Activated naive CD8-positive, alpha-beta T cell treated with anti-CD3 and anti-CD28 coated beads, Interleukin-2, amount 50 U/mL, for 24 hours (primary cell): Measurements from ENCODE around the gene CAB39L.

Source experiments
- ATAC-seq: fragments of 150-1000 bp; cut with Tn5 transposase; one replicate; pipeline ENCODE4 v1.10.0; 2021
- DNase-seq: peaks from one replicate; pipeline ENCODE4 v3.0.0; 2021
- H3K27ac Mint-ChIP-seq: one replicate; pipeline ENCODE4 v1.8.0; 2021; ENCODE audit warnings: mild to moderate bottlenecking, mixed read lengths
- H3K27me3 Mint-ChIP-seq: one replicate; pipeline ENCODE4 v1.8.0; 2021; ENCODE audit warnings: mixed read lengths
- H3K36me3 Mint-ChIP-seq: one replicate; pipeline ENCODE4 v1.8.0; 2021; ENCODE audit warnings: low read depth, mixed read lengths
- H3K4me1 Mint-ChIP-seq: one replicate; pipeline ENCODE4 v1.8.0; 2021; ENCODE audit warnings: mixed read lengths
- H3K4me3 Mint-ChIP-seq: one replicate; pipeline ENCODE4 v1.8.0; 2021; ENCODE audit warnings: mild to moderate bottlenecking, moderate library complexity, mixed read lengths
- H3K9me3 Mint-ChIP-seq: one replicate; pipeline ENCODE4 v1.8.0; 2021; ENCODE audit warnings: mixed read lengths

Gene CAB39L

DNA sequence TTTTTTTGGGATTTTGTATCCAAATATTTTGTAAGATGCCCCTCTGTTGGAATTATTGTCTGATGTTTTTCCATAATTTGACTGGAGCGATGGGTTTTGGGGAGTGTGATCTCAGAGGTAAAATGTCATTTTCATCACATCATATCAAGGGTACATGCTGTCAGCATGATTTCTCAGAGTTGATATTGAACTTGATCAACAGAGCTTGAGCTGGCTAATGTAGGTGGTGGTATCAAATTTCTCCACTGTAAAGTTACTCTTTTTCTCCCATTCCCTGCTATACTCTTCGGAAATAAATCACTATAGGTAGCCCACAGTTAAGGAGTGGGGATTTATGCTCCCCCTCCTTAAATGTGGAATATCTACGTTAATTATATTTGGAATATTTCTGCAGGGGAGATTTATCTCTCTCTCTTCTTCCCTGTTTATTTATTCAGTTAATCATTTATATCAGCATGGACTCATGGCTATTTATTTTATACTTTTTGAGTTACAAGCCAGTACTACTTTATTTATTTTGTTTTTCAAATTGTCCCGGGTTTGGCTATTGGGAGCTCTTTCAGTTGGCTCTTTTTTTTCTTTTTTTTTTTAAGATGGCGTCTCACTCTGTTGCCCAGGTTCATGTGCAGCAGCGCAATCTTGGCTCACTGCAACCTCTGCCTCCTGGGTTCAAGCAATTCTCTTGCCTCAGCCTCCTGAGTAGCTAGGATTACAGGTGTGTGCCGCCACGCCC is 9.0 kb upstream of the CAB39L start:
- H3K4me1 Mint-ChIP-seq = peaks cover 45% of the 10 kb centered on the region

DNA sequence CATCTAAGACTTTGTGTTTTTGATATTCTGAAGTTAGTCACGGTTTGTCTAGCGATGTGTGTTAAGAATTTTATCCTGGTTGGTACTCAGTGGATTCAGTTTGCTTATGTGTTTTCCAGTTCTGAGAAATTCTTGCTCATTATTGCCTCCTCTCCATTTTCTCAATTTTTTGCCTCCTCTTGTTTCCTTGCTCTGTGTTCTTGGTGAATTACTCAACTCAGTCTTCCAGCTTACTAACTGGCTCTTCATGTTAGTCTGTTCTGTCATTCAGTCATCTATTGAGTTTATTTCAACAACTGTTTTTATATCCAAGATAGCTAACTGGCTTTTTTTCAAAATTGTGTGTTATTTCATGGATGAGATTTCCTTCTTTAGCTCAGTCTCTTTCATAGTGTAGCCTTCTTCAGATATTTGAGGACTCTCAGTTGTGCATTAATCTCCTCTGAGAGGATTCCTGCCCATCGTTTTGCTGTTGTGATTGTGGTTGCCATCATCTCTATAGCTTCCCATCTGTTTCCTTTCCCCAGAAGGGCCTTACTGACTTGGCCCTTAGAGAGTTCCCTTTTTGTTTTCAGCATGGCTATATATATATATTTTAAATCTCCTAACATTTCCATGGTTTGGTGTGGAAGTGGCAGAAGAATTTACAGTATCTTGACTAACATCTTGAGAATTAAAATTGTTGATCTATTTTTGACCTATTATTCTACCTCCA is 6.4 kb upstream of the CAB39L start:
- peak; percentile 42 for ATAC-seq
- no peak for DNase-seq
- no peaks in the 10 kb centered on the region for H3K9me3 Mint-ChIP-seq
- no peaks in the 10 kb centered on the region for H3K27me3 Mint-ChIP-seq
- H3K36me3 Mint-ChIP-seq = peaks cover 21% of the 10 kb centered on the region
- H3K27ac Mint-ChIP-seq = peak overlapping the region; percentile 17
- H3K4me1 Mint-ChIP-seq = peaks cover 65% of the 10 kb centered on the region
- no peak overlapping the region for H3K4me3 Mint-ChIP-seq

More for the DNA sequence above, 9.0 kb upstream of the CAB39L start:
- H3K36me3 Mint-ChIP-seq = peaks cover 19% of the 10 kb centered on the region
- H3K27ac Mint-ChIP-seq = no peak overlapping the region
- ATAC-seq (no peak), DNase-seq (no peak)
- H3K27me3 Mint-ChIP-seq = no peaks in the 10 kb centered on the region
- H3K9me3 Mint-ChIP-seq = no peaks in the 10 kb centered on the region
- no peak overlapping the region for H3K4me3 Mint-ChIP-seq

DNA sequence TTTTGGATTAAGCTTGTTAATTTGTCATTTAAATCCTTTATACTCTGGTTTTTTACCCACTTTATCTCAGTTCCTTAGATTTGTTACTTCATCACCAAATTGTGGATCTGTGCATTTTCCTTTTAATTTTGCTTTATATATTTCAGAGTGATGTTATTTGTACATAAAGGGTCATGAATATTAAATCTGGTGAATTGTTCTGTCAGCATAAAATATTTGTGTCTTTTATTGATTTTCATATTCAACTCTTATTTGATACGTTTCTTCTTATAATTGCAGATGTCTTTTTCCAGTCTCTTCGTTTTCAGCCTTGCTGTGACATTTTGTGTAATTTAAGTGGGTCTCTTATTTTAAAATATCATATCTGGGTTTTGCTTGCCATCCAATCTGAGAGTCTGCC is 4.9 kb upstream of the CAB39L start:
- DNase-seq = no peak
- Mint-ChIP-seq H3K27ac (no peak overlapping the region), H3K4me1 (peaks cover 61% of the 10 kb centered on the region), H3K27me3 (no peaks in the 10 kb centered on the region), H3K4me3 (no peak overlapping the region), H3K36me3 (peaks cover 19% of the 10 kb centered on the region), H3K9me3 (no peaks in the 10 kb centered on the region)
- no peak for ATAC-seq

DNA sequence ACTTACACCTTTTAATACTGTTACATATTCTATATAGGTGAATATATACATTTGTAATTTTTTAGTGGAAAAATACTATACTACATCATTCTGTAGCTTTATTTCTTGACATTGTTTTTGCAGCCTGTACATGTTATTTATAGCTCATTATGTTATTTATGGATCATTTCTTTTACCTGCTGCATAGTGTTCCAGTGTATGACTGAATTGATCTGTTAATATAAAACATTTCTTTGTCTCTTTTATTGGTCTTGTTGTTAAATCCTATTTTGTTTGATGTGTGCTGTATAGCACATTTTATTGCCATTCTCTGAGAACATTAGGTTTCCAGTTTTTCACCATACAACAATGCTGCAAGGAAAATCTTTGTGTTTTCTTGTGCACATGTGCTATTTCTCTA is 2.6 kb upstream of the CAB39L start:
- ATAC-seq = no peak
- Mint-ChIP-seq H3K27me3 (no peaks in the 10 kb centered on the region), H3K9me3 (no peaks in the 10 kb centered on the region), H3K4me3 (peak overlapping the region; percentile 100), H3K36me3 (peaks cover 20% of the 10 kb centered on the region), H3K27ac (peak overlapping the region; percentile 95), H3K4me1 (peaks cover 77% of the 10 kb centered on the region)
- DNase-seq = no peak

DNA sequence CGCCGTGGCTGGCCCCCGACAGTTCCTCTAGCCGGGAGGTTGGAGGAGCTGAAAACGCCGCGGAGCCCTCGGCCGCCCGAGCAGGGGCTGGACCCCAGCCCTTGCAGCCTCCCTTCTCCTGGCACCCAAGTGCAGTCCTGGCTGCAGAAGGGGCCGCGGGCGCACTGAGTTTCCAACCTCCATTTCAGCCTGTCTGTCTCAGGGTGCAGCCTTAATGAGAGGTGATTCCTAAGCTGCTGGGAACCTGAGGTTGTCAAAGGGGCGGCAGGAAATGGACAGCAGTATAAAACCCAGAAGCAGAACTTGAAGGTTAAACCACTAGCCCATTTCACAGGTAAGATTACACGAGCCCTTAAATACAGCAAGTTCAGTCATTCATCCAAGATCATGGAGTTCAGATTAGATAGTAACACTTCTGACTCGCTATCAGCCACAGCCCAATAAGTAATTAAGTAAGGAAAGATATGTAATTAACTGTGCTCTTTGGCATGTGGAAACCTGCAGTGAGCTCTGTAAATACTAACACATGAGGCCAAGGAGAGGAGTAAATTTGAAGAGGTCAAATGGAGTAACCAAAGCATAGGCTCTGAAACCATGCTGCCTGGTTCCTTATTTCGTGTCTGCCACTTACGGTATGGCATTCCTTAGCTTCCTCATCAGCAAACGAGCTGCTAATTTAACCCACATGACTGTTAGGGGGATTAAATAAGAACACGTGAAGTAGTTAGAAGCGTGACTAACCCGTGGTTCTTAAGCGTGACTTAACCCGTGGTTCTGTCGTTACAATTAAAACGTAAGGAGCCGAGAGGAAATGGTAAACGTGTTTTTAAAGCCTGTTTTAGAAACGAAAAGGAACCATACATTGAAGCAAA is 896 bp upstream of the CAB39L start:
- Mint-ChIP-seq H3K4me3 (peak overlapping the region; percentile 100), H3K4me1 (peaks cover 76% of the 10 kb centered on the region)
- peak; percentile 26 for DNase-seq

DNA sequence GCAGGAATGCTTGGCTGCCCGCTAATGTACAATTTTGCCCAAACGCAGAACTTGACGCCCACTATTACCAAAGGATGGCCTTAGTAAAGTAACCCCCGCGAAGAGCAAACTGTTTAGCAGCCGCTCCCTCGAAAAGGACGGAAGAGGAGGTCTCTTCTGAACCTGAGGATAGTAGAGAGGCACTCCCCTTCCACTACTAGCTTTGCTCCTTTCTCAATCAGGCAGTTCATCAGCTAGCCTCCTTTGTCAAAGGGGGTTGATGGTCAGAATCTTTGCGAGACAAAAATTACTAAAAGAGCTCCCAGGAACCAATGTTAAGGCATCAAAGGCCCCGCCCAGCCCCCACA is 534 bp downstream of the CAB39L start:
- H3K36me3 Mint-ChIP-seq = peaks cover 13% of the 10 kb centered on the region
- H3K9me3 Mint-ChIP-seq = no peaks in the 10 kb centered on the region
- peak overlapping the region; percentile 100 for H3K4me3 Mint-ChIP-seq
- H3K27me3 Mint-ChIP-seq = no peaks in the 10 kb centered on the region
- DNase-seq (no peak), ATAC-seq (no peak)
- peak overlapping the region; percentile 98 for H3K27ac Mint-ChIP-seq
- H3K4me1 Mint-ChIP-seq = peaks cover 64% of the 10 kb centered on the region

More for the DNA sequence above, 896 bp upstream of the CAB39L start:
- Mint-ChIP-seq H3K27ac (peak overlapping the region; percentile 95), H3K9me3 (no peaks in the 10 kb centered on the region), H3K36me3 (peaks cover 18% of the 10 kb centered on the region), H3K27me3 (no peaks in the 10 kb centered on the region)
- peak; percentile 4 for ATAC-seq

DNA sequence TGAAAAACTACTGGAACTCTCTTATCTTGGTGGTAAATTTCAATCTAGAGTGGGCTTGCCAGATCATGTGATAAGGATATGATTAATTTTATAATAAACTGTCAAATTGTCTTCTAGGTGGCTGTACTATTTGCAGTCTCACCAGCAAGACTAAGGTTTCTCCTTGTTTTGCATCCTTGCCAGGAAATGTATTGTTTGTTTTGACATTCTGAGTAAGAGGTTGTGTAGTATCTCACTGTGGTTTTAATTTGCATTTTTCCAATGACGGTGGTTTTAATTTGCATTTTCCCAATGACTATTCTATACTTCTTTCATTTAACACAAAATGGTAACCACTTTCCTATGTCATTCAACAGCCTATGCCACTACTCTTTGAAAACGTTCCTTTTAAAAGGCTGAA is 2.0 kb downstream of the CAB39L start:
- no peaks in the 10 kb centered on the region for H3K27me3 Mint-ChIP-seq
- H3K4me1 Mint-ChIP-seq = peaks cover 51% of the 10 kb centered on the region
- no peak overlapping the region for H3K4me3 Mint-ChIP-seq
- H3K9me3 Mint-ChIP-seq = no peaks in the 10 kb centered on the region
- ATAC-seq = no peak
- H3K27ac Mint-ChIP-seq = peak overlapping the region; percentile 67
- no peak for DNase-seq
- H3K36me3 Mint-ChIP-seq = peaks cover 13% of the 10 kb centered on the region

DNA sequence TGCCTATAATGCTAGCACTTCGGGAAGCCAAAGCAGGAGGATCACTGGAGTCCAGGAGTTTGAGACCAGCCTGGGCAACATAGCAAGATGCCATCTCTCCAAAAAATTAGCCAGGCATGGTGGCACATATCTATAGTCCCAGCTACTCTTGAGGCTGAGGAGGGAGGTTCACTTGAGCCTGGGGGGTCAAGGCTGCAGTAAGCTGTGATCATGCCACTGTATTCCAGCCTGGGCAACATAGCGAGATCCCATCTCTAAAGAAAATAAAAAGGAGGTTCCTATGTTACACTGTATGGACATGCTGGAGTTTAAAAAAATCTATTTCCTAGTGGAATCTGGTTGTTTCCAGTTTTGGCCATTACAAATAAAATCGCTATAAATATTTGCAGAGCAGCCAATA is 2.6 kb downstream of the CAB39L start:
- no peak overlapping the region for H3K27ac Mint-ChIP-seq
- DNase-seq (no peak), ATAC-seq (no peak)
- H3K36me3 Mint-ChIP-seq = peaks cover 13% of the 10 kb centered on the region
- H3K27me3 Mint-ChIP-seq = no peaks in the 10 kb centered on the region
- H3K4me1 Mint-ChIP-seq = peaks cover 46% of the 10 kb centered on the region
- H3K9me3 Mint-ChIP-seq = no peaks in the 10 kb centered on the region
- H3K4me3 Mint-ChIP-seq = no peak overlapping the region

DNA sequence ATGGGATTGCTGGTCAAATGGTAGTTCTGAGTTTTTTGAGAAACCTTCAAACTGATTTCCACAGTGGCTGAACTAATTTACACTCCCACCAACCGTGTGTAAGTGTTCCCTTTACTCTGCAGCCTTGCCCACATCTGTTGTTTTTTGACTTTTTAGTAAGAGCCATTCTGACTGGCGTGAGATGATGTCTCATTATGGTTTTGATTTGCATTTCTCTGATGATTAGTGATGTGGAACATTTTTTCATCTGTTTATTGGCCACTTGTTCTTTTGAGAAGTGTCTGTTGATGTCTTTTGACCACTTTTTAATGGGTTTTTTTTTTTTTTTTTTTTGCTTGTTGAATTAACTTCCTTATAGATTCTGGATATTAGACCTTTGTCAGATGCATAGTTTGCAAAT is 4.3 kb downstream of the CAB39L start:
- Mint-ChIP-seq H3K9me3 (no peaks in the 10 kb centered on the region), H3K27me3 (no peaks in the 10 kb centered on the region), H3K27ac (no peak overlapping the region), H3K4me1 (peaks cover 35% of the 10 kb centered on the region), H3K36me3 (peaks cover 11% of the 10 kb centered on the region), H3K4me3 (no peak overlapping the region)
- DNase-seq (no peak), ATAC-seq (no peak)

DNA sequence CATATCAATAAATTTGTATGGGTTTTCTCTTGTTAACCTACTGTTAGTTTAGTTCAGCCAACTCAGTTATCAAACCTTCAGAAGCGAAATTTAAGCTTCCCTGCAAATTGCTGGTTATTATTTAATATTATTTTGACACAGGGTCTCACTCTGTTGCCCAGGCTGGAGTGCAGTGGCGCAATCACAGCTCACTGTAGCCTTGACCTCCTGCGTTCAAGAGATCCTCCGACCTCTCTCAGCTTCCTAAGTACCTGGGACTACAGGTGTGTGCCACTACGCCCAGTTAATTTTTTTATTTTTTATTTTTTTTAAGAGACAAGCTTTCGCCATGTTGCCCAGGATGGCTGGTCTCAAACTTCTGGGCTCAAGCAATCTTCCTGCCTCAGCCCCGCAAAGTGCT is 6.2 kb downstream of the CAB39L start:
- Mint-ChIP-seq H3K27ac (no peak overlapping the region), H3K9me3 (no peaks in the 10 kb centered on the region), H3K4me3 (no peak overlapping the region), H3K27me3 (no peaks in the 10 kb centered on the region), H3K4me1 (peaks cover 20% of the 10 kb centered on the region), H3K36me3 (peaks cover 8% of the 10 kb centered on the region)
- DNase-seq = no peak
- no peak for ATAC-seq

DNA sequence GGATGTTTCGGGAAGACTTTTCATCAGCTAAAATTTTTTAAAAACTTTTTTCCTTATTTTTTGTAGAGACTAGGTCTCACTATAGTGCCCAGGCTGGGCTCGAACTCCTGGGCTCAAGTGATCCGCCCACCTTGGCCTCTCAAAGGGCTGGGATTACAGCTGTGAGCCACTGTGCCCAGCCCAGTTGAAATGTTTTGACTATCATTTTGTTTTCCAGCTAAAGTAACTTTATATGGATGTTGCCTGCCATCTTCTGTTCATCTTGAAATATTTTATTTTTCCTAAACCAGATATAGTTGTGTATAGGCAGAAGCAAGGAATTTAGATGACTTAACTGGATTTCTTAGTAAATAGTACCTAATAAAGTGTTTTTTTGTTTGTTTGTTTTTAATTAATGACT is 7.0 kb downstream of the CAB39L start:
- Mint-ChIP-seq H3K4me1 (peaks cover 12% of the 10 kb centered on the region), H3K27ac (no peak overlapping the region), H3K9me3 (no peaks in the 10 kb centered on the region), H3K36me3 (peaks cover 3% of the 10 kb centered on the region), H3K4me3 (no peak overlapping the region), H3K27me3 (no peaks in the 10 kb centered on the region)
- DNase-seq (no peak), ATAC-seq (no peak)

DNA sequence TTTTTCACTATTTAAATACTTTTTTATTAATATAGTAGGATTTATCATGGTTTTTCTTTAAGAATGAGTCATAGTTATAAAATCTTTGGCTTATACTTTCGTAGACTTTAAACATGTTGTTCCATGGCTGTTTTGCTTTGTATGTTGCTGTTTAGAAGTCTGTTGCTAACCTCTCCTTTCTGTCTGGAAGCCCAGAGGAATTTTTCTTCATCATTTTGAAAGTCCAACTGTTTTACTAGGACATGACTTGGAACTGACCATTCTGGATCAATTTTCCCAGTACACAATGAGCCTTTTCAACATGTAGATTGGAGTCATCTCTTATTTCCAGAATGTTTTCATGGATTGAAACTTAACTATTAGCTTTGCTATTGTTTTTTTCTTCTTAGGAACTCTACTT is 7.9 kb downstream of the CAB39L start:
- no peaks in the 10 kb centered on the region for H3K9me3 Mint-ChIP-seq
- ATAC-seq = no peak
- H3K4me1 Mint-ChIP-seq = peaks cover 5% of the 10 kb centered on the region
- H3K36me3 Mint-ChIP-seq = no peaks in the 10 kb centered on the region
- no peaks in the 10 kb centered on the region for H3K27me3 Mint-ChIP-seq
- H3K27ac Mint-ChIP-seq = no peak overlapping the region
- H3K4me3 Mint-ChIP-seq = no peak overlapping the region
- no peak for DNase-seq

DNA sequence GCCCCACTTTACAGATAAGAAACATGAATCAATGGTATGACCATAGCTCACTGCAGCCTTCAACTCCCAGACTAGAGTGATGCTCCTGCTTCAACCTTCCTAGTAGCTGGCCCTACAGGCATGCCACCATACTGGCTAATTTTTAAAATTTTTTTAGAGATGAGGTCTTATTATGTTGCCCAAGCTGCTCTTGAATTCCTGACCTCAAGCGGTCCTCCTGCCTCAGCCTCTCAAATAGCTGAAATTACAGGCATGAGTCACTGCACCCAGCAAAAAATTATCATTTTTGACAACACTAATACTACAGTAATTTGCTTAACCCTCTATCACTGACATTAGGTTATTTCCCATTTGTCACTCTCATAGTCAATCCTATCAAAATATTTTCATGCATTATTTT is 14.7 kb downstream of the CAB39L start:
- H3K36me3 Mint-ChIP-seq = no peaks in the 10 kb centered on the region
- H3K4me3 Mint-ChIP-seq = no peak overlapping the region
- no peak for ATAC-seq
- no peaks in the 10 kb centered on the region for H3K9me3 Mint-ChIP-seq
- H3K27ac Mint-ChIP-seq = no peak overlapping the region
- no peaks in the 10 kb centered on the region for H3K4me1 Mint-ChIP-seq
- no peak for DNase-seq
- no peaks in the 10 kb centered on the region for H3K27me3 Mint-ChIP-seq

DNA sequence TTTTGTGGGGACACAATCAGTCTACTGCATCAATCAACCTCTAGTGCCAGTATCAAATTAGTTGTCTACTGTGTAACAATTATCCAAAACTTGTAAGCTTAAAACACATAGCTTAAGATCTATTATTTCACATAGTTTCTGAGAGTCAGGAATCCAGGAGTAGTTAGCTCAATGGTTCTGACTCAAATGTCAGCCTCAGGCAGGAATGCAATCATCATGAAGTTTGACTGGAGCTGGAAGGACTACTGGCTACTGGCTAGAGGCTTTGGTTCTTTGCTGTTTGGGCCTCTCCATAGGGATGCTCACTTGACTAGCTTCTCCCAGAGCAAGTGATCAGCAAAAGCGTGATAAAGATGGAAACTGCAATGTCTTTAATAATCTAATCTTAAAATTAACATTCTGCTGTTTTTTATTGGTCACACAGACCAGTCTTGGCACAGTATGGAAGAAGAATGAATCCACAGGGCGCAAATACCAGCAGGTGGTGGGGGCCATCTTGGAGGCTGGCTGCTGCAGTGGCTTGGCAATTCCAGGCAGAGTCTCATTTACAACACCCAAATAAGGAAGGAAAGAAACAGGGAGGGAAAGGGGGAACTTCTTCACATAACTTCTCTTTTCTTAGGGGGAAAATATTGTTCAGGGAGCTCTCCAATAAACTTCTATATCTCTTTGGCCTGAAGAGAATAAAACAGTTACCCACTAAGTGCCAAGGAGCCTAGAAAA is 15.7 kb downstream of the CAB39L start:
- H3K27ac Mint-ChIP-seq = no peak overlapping the region
- no peaks in the 10 kb centered on the region for H3K9me3 Mint-ChIP-seq
- ATAC-seq (no peak), DNase-seq (no peak)
- H3K27me3 Mint-ChIP-seq = no peaks in the 10 kb centered on the region
- no peaks in the 10 kb centered on the region for H3K4me1 Mint-ChIP-seq
- no peak overlapping the region for H3K4me3 Mint-ChIP-seq
- no peaks in the 10 kb centered on the region for H3K36me3 Mint-ChIP-seq
